GM21423 (cell line): ENCODE results near the gene PLPPR1.

ENCODE experiments used
- ATAC-seq: cut with Tn5 transposase; IDR thresholded peaks from one replicate; pipeline ENCODE4 v1.9.1; 2021; ENCODE audit warnings: mild to moderate bottlenecking, moderate library complexity; ENCODE audit not compliant: unreplicated experiment

Gene PLPPR1

GRCh38 chr9:101047848-101048397 lies 19.4 kb downstream of the PLPPR1 start:
- no peak for ATAC-seq

GRCh38 chr9:101050650-101051049 lies 22.1 kb downstream of the PLPPR1 start:
- ATAC-seq, result no peak

GRCh38 chr9:101054657-101055056 lies 26.1 kb downstream of the PLPPR1 start:
- ATAC-seq, result no peak

GRCh38 chr9:101055516-101055915 lies 27.0 kb downstream of the PLPPR1 start:
- ATAC-seq, result no peak

- ATAC-seq, result no peak
Observed at GRCh38 chr9:101062686-101063085, 34.2 kb downstream of the PLPPR1 start.

GRCh38 chr9:101063192-101063591 lies 34.7 kb downstream of the PLPPR1 start:
- no peak for ATAC-seq

GRCh38 chr9:101064206-101064605 lies 35.7 kb downstream of the PLPPR1 start:
- ATAC-seq, result no peak

- ATAC-seq, result no peak
Observed at GRCh38 chr9:101065930-101066329, 37.4 kb downstream of the PLPPR1 start.

- no peak for ATAC-seq
Observed at GRCh38 chr9:101068696-101069095, 40.2 kb downstream of the PLPPR1 start.

GRCh38 chr9:101072259-101072658 lies 43.7 kb downstream of the PLPPR1 start:
- no peak for ATAC-seq

GRCh38 chr9:101073122-101073521 lies 44.6 kb downstream of the PLPPR1 start:
- no peak for ATAC-seq

GRCh38 chr9:101081641-101082040 lies 53.1 kb downstream of the PLPPR1 start:
- ATAC-seq, result no peak

- ATAC-seq, result no peak
Observed at GRCh38 chr9:101083448-101084202, 55.1 kb downstream of the PLPPR1 start.

- no peak for ATAC-seq
Observed at GRCh38 chr9:101087426-101087825, 58.9 kb downstream of the PLPPR1 start.

GRCh38 chr9:101092922-101093321 lies 64.4 kb downstream of the PLPPR1 start:
- ATAC-seq, result no peak

GRCh38 chr9:101093620-101094019 lies 65.1 kb downstream of the PLPPR1 start:
- ATAC-seq, result no peak

GRCh38 chr9:101094686-101095085 lies 66.2 kb downstream of the PLPPR1 start:
- ATAC-seq, result no peak

GRCh38 chr9:101097210-101097609 lies 68.7 kb downstream of the PLPPR1 start:
- ATAC-seq, result no peak

- no peak for ATAC-seq
Observed at GRCh38 chr9:101098392-101098791, 69.9 kb downstream of the PLPPR1 start.

- ATAC-seq, result no peak
Observed at GRCh38 chr9:101114317-101114716, 85.8 kb downstream of the PLPPR1 start.

- no peak for ATAC-seq
Observed at GRCh38 chr9:101115102-101115501, 86.6 kb downstream of the PLPPR1 start.

GRCh38 chr9:101117161-101117560 lies 88.6 kb downstream of the PLPPR1 start:
- ATAC-seq, result no peak
